NCI-H128 (cell line): ENCODE results near the gene RLN3.

Experiments used
- DNase-seq: peaks from one replicate; lab custom pipeline; 2025; ENCODE audit not compliant: unreplicated experiment; lab: John Stamatoyannopoulos, UW

Gene RLN3

GRCh38 chr19:14054099-14054498, 26.2 kb downstream of the RLN3 start:
- no peak for DNase-seq

GRCh38 chr19:14054721-14055120, 26.8 kb downstream of the RLN3 start:
- DNase-seq = no peak

GRCh38 chr19:14055396-14055795, 27.4 kb downstream of the RLN3 start:
- no peak for DNase-seq

GRCh38 chr19:14056069-14056666, 28.2 kb downstream of the RLN3 start:
- DNase-seq = no peak

GRCh38 chr19:14056741-14057356, 28.9 kb downstream of the RLN3 start:
- no peak for DNase-seq

GRCh38 chr19:14058182-14059092, 30.5 kb downstream of the RLN3 start:
- no peak for DNase-seq

- no peak for DNase-seq
These were observed 31.1 kb downstream of the RLN3 start for GRCh38 chr19:14059093-14059480.

- no peak for DNase-seq
These were observed 31.8 kb downstream of the RLN3 start for GRCh38 chr19:14059652-14060155.

GRCh38 chr19:14061081-14061749, 33.3 kb downstream of the RLN3 start:
- no peak for DNase-seq

GRCh38 chr19:14061751-14062557, 34.0 kb downstream of the RLN3 start, which contains the start of gene PALM3:
TSS of gene PALM3 (minus strand) at chr19:14062076. CDS start at chr19:14061980, 96 bp downstream.
- DNase-seq = no peak

- DNase-seq = no peak
These were observed 34.6 kb downstream of the RLN3 start for GRCh38 chr19:14062558-14062855.

- DNase-seq = no peak
These were observed 35.2 kb downstream of the RLN3 start for GRCh38 chr19:14063105-14063504.

- DNase-seq = no peak
These were observed 38.2 kb downstream of the RLN3 start for GRCh38 chr19:14066134-14066533.

- DNase-seq = no peak
These were observed 42.5 kb downstream of the RLN3 start for GRCh38 chr19:14070268-14071050.

- DNase-seq = no peak
These were observed 44.8 kb downstream of the RLN3 start, which contains the start of gene MISP3 for GRCh38 chr19:14072535-14073260. TSS of gene MISP3 (plus strand) at chr19:14072786. CDS start at chr19:14073310, 524 bp downstream.

GRCh38 chr19:14073261-14073924, 45.4 kb downstream of the RLN3 start:
- DNase-seq = no peak

- no peak for DNase-seq
These were observed 46.2 kb downstream of the RLN3 start for GRCh38 chr19:14073925-14074838.
